Measurements from ENCODE around the gene TRIM9. TPM values are rescaled to one million over a fixed set of nuclear protein-coding genes. Genes with fewer than 3 reads are reported as not detected.
A peak's percentile ranks its signal among the peaks of the same experiment; 100 is the strongest.
"Not testable (repeated sequence)": the region's sequence is repeated elsewhere in the genome, so short reads cannot be mapped to it uniquely, and the experiment has no call there.

Gene TRIM9
- total RNA-seq, 1 donor from 2014 or later = 31.2 TPM

- peak; percentile 65 for DNase-seq (ENCODE audit: low spot score)
Measured at GRCh38 chr14:50964683-50965390, 130.1 kb downstream of the TRIM9 start.

DNA sequence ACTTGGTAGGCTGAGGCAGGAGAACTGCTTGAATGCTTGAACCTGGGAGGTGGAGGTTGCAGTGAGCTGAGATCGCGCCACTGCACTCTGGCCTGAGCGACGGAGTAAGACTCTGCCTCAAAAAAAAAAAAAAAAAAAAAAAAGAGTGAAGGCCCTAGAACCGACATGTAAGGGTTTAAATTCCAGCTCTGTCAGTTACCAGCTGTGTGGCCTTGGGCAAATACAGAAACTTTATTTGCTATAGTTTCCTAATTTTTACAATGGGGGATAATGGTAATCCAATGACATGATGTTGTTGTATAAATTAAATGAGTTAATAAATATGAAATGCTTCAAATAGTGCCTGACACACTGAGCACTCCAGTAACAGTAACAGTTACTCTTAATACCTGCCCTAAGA is 131.0 kb downstream of the TRIM9 start:
- DNase-seq (ENCODE audit: low spot score) = no peak

- no peak for DNase-seq (ENCODE audit: low spot score)
Measured at GRCh38 chr14:50961605-50962221, 133.2 kb downstream of the TRIM9 start.

- no peak for DNase-seq (ENCODE audit: low spot score)
Measured at GRCh38 chr14:50957296-50957695, 137.6 kb downstream of the TRIM9 start.

DNA sequence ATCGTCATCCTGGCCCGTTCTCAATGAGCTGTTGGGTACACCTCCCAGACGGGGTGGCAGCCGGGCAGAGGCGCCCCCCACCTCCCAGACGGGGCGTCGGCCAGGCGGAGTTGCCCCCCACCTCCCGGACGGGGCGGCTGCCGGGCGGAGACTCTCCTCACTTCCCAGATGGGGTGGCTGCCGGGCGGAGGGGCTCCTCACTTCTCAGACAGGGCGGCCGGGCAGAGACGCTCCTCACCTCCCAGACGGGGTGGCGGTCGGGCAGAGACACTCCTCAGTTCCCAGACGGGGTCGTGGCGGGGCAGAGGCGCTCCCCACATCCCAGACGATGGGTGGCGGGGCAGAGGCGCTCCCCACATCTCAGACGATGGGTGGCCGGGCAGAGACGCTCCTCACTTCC is 138.5 kb downstream of the TRIM9 start:
- not testable (repeated sequence) for DNase-seq (ENCODE audit: low spot score)

GRCh38 chr14:50955373-50956043 is 139.4 kb downstream of the TRIM9 start:
- peak; percentile 35 for DNase-seq (ENCODE audit: low spot score)

GRCh38 chr14:50954811-50955372 is 140.0 kb downstream of the TRIM9 start:
- no peak for DNase-seq (ENCODE audit: low spot score)

- no peak for DNase-seq (ENCODE audit: low spot score)
Measured at GRCh38 chr14:50953502-50953901, 141.4 kb downstream of the TRIM9 start.

DNA sequence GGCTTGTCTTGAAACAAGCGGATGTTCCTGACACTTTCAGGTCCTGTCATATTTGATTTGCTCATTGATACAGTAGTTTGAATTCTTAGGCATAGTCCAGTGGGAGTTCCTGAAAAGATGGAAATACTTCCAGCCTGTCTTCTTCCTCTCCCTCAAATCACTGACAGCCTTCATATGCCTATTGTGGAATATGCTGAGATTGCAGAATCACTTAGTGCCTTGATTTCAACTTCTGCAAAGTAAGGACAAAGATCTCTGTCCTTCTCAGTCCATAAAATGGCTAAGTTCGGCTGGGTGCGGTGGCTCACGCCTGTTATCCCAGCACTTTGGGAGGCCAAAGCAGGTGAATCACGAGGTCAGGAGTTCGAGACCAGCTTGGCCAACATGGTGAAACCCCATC is 143.9 kb downstream of the TRIM9 start:
- no peak for DNase-seq (ENCODE audit: low spot score)

DNA sequence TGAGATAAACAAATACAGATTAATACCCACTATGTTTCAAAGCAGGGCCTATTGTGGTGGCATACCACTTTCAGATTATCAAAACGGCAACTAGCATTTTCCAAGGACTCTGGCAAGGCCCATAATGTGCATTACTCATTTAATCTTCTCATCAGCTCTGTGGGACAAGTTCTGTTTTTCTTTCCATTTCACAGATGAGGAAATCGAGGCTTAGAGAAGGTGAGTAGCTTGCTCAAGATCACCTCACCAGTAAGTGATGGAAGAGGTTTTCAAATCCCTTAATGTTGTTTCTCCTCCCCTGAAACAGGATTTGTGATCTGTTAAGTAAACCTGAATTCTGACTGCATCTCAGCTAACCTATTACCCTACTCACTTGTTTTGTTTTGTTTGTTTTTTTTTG is 146.7 kb downstream of the TRIM9 start:
- DNase-seq (ENCODE audit: low spot score) = no peak

DNA sequence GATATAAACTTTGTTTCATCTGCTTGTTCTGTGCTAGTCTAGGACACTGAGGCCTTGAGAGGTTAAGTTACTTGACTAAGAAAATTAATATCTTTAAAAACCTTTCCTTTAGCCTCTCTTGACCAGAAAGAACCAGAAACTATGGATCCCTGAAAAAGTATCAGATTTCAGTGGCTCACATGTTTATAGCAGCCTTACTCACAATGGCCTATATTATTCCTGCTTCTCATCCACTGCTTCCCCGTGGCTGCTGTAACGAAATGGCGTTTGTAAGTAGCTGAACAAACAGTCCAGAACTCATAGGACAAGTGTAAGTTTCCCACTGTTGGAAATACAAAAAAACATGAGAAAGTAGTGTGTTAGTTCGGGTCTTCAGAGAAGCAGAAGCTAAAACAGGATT is 147.5 kb downstream of the TRIM9 start:
- no peak for DNase-seq (ENCODE audit: low spot score)

DNA sequence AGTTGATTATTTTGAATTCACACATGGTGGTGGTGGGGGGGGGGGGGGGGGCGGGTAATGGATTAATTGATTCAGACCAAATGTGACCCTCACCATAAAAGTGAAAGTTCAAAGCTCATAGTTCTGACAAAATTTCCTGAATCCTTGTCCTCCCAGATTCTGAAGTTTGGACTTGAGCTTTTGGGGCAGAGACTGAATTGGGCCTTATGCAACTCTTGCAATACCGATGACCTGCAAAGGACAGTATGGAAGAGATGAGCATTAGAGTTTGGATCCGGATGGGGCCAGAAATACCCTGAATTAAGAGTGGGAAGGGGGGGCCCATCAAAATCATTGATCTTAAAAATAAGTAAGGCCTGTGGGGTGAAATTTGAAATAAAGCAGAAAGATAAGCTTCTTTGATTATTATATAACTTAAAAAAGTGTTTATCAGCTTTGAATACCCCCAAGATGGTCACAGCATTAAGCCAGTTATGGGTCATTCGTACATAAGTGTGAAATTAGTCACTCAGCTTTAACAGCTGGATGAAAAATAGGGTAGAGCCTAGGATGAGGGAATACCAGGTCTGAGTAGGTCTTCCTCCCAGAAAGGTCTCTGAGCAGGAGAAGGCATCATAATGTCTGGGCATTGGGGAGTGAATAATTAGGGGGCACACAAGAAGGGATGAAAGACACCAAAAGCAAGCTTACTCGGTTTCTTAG is 148.5 kb downstream of the TRIM9 start:
- no peak for DNase-seq (ENCODE audit: low spot score)

DNA sequence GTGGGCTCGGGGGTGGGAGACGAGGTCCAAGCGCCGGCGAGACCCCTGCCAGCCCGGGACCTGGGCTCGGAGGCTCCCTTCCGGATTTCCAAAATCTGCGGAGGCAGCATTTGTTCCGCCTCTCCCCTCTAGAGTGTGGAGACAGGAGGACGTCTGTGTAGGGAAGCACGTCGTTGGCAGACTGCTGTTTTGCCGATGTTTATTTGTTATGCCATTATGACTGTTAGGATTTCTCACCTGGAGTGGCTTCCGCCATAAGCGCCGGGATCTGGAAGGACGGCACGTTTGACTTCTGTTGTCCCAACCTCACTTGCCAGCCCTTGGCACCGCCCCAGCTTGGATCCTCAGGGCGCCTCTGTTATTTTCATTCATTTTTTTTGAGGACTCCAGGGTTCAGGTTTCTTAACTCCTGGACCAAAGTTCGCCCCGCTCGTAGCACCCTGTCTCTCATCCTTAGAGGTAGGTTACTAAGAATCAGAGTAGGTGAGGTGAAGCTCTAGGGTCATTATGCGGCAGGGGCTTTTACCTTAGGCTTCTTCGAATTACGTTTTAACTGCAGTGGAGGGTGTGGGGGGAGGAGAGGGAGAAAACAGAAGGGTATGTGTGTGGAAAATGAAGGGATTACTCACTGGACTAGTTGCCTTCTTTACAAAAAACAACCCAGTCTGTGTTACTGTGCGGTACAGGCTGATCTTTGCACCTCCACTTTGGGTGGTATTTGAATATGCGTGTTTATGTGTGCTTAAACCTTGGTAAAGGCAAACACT is 150.1 kb downstream of the TRIM9 start:
- peak; percentile 23 for DNase-seq (ENCODE audit: low spot score)

DNA sequence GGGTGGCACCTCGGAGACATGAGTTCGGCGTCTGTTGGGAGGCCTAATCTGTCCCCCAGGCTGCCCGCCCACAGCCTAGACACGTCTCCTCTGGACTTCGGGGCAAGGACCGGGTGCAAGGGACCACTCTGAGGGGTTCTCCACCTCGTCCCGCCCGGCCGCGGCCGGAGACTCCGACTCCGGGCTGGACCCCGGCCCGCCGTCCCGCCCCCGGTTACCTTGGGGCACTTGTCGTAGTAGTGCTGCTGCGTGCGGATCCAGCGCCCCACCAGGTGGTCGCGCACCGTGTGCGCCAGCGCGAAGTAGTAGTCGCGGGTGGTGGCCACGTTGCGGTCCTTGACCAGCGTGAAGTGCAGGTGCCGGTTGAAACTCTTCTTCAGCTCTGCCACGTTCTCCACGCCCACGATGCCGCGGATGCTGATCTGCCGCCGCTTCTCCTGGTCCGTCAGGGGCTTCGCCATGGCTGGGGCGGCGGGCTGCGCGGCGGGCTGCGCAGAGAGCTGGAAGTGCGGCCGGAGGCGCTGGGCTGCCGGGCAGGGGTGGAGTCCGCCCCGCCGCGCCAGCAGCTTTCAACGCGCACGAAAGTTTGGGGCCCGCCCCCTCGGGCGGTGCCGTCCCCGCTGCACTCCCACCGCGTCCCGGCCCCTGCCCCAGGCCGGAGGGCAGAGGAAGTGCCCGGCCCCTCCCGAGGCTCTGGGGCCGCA is 150.8 kb downstream of the TRIM9 start, which contains the start of gene PYGL:
PYGL (minus strand) TSS at position 541 of the 704 bp plus-strand sequence; CDS start at position 461, 80 bp downstream.
- peak; percentile 54 for DNase-seq (ENCODE audit: low spot score)

- DNase-seq (ENCODE audit: low spot score) = peak; percentile 16
Measured at GRCh38 chr14:50943261-50943942, 151.5 kb downstream of the TRIM9 start.

- DNase-seq (ENCODE audit: low spot score) = not testable (repeated sequence)
Measured at GRCh38 chr14:50941638-50942037, 153.3 kb downstream of the TRIM9 start.

DNA sequence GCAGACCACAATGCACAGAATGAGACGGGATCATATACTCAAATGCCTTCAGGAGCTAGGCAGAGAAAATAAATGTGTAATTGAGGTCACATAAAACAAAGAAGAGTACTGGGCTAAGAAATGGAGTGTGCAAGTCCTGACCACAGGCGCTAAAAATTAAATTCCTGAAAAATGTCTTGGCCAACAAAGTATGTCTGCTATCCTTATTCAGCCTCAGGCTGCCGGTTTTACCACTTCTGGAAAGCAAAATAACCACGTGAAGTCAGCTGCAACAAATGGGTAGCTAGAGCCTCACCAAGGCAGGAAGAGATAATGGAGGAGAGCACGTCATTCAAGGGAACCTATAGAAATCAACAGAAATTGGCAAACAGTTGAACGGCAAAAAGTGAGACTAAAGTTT is 153.8 kb downstream of the TRIM9 start:
- no peak for DNase-seq (ENCODE audit: low spot score)

GRCh38 chr14:50937800-50938199 is 157.1 kb downstream of the TRIM9 start:
- no peak for DNase-seq (ENCODE audit: low spot score)

- no peak for DNase-seq (ENCODE audit: low spot score)
Measured at GRCh38 chr14:50937325-50937724, 157.6 kb downstream of the TRIM9 start.

- no peak for DNase-seq (ENCODE audit: low spot score)
Measured at GRCh38 chr14:50936882-50937281, 158.0 kb downstream of the TRIM9 start.
